Stomach smooth muscle (tissue), 2 donors: ENCODE measurements around the gene FUT6.
"Not testable (repeated sequence)": the region's sequence is repeated elsewhere in the genome, so short reads cannot be mapped to it uniquely, and the experiment has no call there.

Experiments
- H3K27ac ChIP-seq: one replicate; pipeline ENCODE4 v1.7.0; 2013; ENCODE audit warnings: mild to moderate bottlenecking, low read length, inconsistent platforms
- H3K27me3 ChIP-seq, 2 donors: one replicate each; pipeline ENCODE4 v1.7.0; 2013; ENCODE audit warnings: low read length in 2 of 2; ENCODE audit not compliant: insufficient read depth in 2 of 2, control insufficient read depth in 1 of 2
- H3K36me3 ChIP-seq, 2 donors: one replicate each; pipeline ENCODE4 v1.7.0; 2013; ENCODE audit warnings: low read length in 2 of 2; ENCODE audit not compliant: control insufficient read depth in 2 of 2, insufficient read depth in 2 of 2
- H3K4me1 ChIP-seq: one replicate; pipeline ENCODE4 v1.7.0; 2013; ENCODE audit warnings: low read length; ENCODE audit not compliant: control insufficient read depth, insufficient read depth
- H3K4me3 ChIP-seq, 2 donors: one replicate each; pipeline ENCODE4 v1.7.0; 2013; ENCODE audit warnings: low read length in 2 of 2
- H3K9ac ChIP-seq, 2 donors: one replicate each; pipeline ENCODE4 v1.7.0; 2013; ENCODE audit warnings: low read length in 2 of 2, mild to moderate bottlenecking in 1 of 2
- H3K9me3 ChIP-seq, 2 donors: one replicate each; pipeline ENCODE4 v1.7.0; 2013; ENCODE audit warnings: low read length in 2 of 2; ENCODE audit not compliant: control insufficient read depth in 2 of 2
- donor health status: healthy.
- donor health status: Pancreatic carcinoma.

The FUT6 gene

GRCh38 chr19:5855151-5855550, 15.6 kb upstream of the FUT6 start:
- H3K4me1 ChIP-seq, H3K9me3 ChIP-seq, H3K9ac ChIP-seq, H3K36me3 ChIP-seq, H3K4me3 ChIP-seq, H3K27me3 ChIP-seq, H3K27ac ChIP-seq: not testable (repeated sequence)

- not testable (repeated sequence) for H3K9me3 ChIP-seq, H3K4me3 ChIP-seq, H3K4me1 ChIP-seq, H3K27me3 ChIP-seq, H3K27ac ChIP-seq, H3K36me3 ChIP-seq, H3K9ac ChIP-seq
Measured at GRCh38 chr19:5854121-5854520, 14.6 kb upstream of the FUT6 start.

- Histone ChIP-seq H3K4me3 (no peak within 1 kb of the TSS), H3K9ac (no peak within 1 kb of the TSS), H3K27me3 (no peaks in the 10 kb centered on the region), H3K36me3 (no peaks in the 10 kb centered on the region), H3K27ac (no peak within 1 kb of the TSS), H3K4me1 (peaks cover 6% of the 10 kb centered on the region), H3K9me3 (no peaks in the 10 kb centered on the region)
Measured at GRCh38 chr19:5851302-5851701, 11.8 kb upstream of the FUT6 start, which contains the start of gene FUT3. Gene FUT3, minus strand, starts transcription at chr19:5851449.

- H3K4me3 ChIP-seq = no peak overlapping the region
- H3K27ac ChIP-seq = no peak overlapping the region
- H3K9me3 ChIP-seq = no peaks in the 10 kb centered on the region
- no peaks in the 10 kb centered on the region for H3K27me3 ChIP-seq
- peaks cover 6% of the 10 kb centered on the region for H3K4me1 ChIP-seq
- H3K36me3 ChIP-seq = no peaks in the 10 kb centered on the region
- no peak overlapping the region for H3K9ac ChIP-seq
Measured at GRCh38 chr19:5850743-5851293, 11.3 kb upstream of the FUT6 start.

- no peaks in the 10 kb centered on the region for H3K27me3 ChIP-seq
- no peaks in the 10 kb centered on the region for H3K36me3 ChIP-seq
- H3K9me3 ChIP-seq = no peaks in the 10 kb centered on the region
- H3K4me1 ChIP-seq = peaks cover 6% of the 10 kb centered on the region
- no peak overlapping the region for H3K4me3 ChIP-seq
- H3K27ac ChIP-seq = no peak overlapping the region
- H3K9ac ChIP-seq = no peak overlapping the region
Measured at GRCh38 chr19:5850189-5850588, 10.7 kb upstream of the FUT6 start.

- H3K36me3 ChIP-seq, H3K4me3 ChIP-seq, H3K27ac ChIP-seq, H3K9me3 ChIP-seq, H3K27me3 ChIP-seq, H3K4me1 ChIP-seq, H3K9ac ChIP-seq: not testable (repeated sequence)
Measured at GRCh38 chr19:5848621-5849020, 9.1 kb upstream of the FUT6 start.

- not testable (repeated sequence) for H3K4me3 ChIP-seq, H3K27me3 ChIP-seq, H3K9me3 ChIP-seq, H3K4me1 ChIP-seq, H3K36me3 ChIP-seq, H3K27ac ChIP-seq, H3K9ac ChIP-seq
Measured at GRCh38 chr19:5847846-5848245, 8.3 kb upstream of the FUT6 start.

- H3K9me3 ChIP-seq = no peaks in the 10 kb centered on the region
- H3K4me1 ChIP-seq = peaks cover 5% of the 10 kb centered on the region
- no peaks in the 10 kb centered on the region for H3K27me3 ChIP-seq
- H3K36me3 ChIP-seq = no peaks in the 10 kb centered on the region
- H3K9ac ChIP-seq = no peak overlapping the region
- no peak overlapping the region for H3K27ac ChIP-seq
- H3K4me3 ChIP-seq = no peak overlapping the region
Measured at GRCh38 chr19:5844456-5845433, 5.2 kb upstream of the FUT6 start.

- no peaks in the 10 kb centered on the region for H3K27me3 ChIP-seq
- H3K9me3 ChIP-seq = no peaks in the 10 kb centered on the region
- H3K4me1 ChIP-seq = peaks cover 5% of the 10 kb centered on the region
- H3K36me3 ChIP-seq = no peaks in the 10 kb centered on the region
- no peak overlapping the region for H3K27ac ChIP-seq
- no peak overlapping the region for H3K9ac ChIP-seq
- no peak overlapping the region for H3K4me3 ChIP-seq
Measured at GRCh38 chr19:5843295-5843927, 3.9 kb upstream of the FUT6 start.

- not testable (repeated sequence) for H3K27ac ChIP-seq, H3K4me3 ChIP-seq, H3K36me3 ChIP-seq, H3K27me3 ChIP-seq, H3K9me3 ChIP-seq, H3K9ac ChIP-seq, H3K4me1 ChIP-seq
Measured at GRCh38 chr19:5841735-5842111, 2.2 kb upstream of the FUT6 start.
